ENCODE data around the gene SND1. TPM values are rescaled to one million over a fixed set of nuclear protein-coding genes. Genes with fewer than 3 reads are reported as not detected.

The SND1 gene
- total and polyA plus RNA-seq, 3 experiments from 2014 or later: 121 to 203 (median 198) TPM

- peaks cover 6 to 85% (median 29%) of the 10 kb centered on the region in 3 donors for H3K36me3 Mint-ChIP-seq
- H3K27me3 Mint-ChIP-seq: no peaks in the 10 kb centered on the region
- Histone ChIP-seq H3K36me3 (ENCODE audit: insufficient read depth, low read length) (peaks cover 17% of the 10 kb centered on the region), H3K4me3 (ENCODE audit: low read length) (no peak overlapping the region), H3K9me3 (ENCODE audit: low read length) (no peaks in the 10 kb centered on the region), H3K4me1 (ENCODE audit: insufficient read depth, low read length) (no peaks in the 10 kb centered on the region), H3K27ac (ENCODE audit: low read depth, low read length) (no peak overlapping the region), H3K27me3 (ENCODE audit: insufficient read depth, low read length, poor library complexity, severe bottlenecking) (no peaks in the 10 kb centered on the region)
- peaks cover 6 to 30% (median 16%) of the 10 kb centered on the region in 3 donors for H3K4me1 Mint-ChIP-seq
- no peak overlapping the region for H3K4me3 Mint-ChIP-seq
- DNase-seq: no peak
- no peaks in the 10 kb centered on the region for H3K9me3 Mint-ChIP-seq
- POLR2A ChIA-PET: no interaction called here
- H3K27ac Mint-ChIP-seq: no peak overlapping the region
- CTCF ChIA-PET: no interaction called here
Measured at GRCh38 chr7:127730658-127731276, 78.8 kb downstream of the SND1 start.

GRCh38 chr7:127731431-127732080, 79.6 kb downstream of the SND1 start:
- Histone ChIP-seq H3K9me3 (ENCODE audit: low read length) (no peaks in the 10 kb centered on the region), H3K4me1 (ENCODE audit: insufficient read depth, low read length) (no peaks in the 10 kb centered on the region), H3K27ac (ENCODE audit: low read depth, low read length) (no peak overlapping the region), H3K27me3 (ENCODE audit: insufficient read depth, low read length, poor library complexity, severe bottlenecking) (no peaks in the 10 kb centered on the region), H3K4me3 (ENCODE audit: low read length) (no peak overlapping the region), H3K36me3 (ENCODE audit: insufficient read depth, low read length) (peaks cover 9% of the 10 kb centered on the region)
- ChIA-PET POLR2A (no interaction called here), CTCF (no interaction called here)
- no peak for DNase-seq
- Mint-ChIP-seq H3K9me3 (no peaks in the 10 kb centered on the region), H3K4me1 (peaks cover 9 to 34% (median 16%) of the 10 kb centered on the region in 3 donors), H3K27ac (peak overlapping the region in 1 of 8 donors; percentile 69), H3K4me3 (no peak overlapping the region), H3K36me3 (peaks cover 6 to 80% (median 33%) of the 10 kb centered on the region in 3 donors), H3K27me3 (no peaks in the 10 kb centered on the region)

- peak overlapping the region in 2 of 8 donors; percentile 23 to 69 for H3K27ac Mint-ChIP-seq
- Histone ChIP-seq H3K9me3 (ENCODE audit: low read length) (no peaks in the 10 kb centered on the region), H3K4me1 (ENCODE audit: insufficient read depth, low read length) (no peaks in the 10 kb centered on the region), H3K4me3 (ENCODE audit: low read length) (no peak overlapping the region), H3K27ac (ENCODE audit: low read depth, low read length) (no peak overlapping the region), H3K36me3 (ENCODE audit: insufficient read depth, low read length) (peaks cover 5% of the 10 kb centered on the region), H3K27me3 (ENCODE audit: insufficient read depth, low read length, poor library complexity, severe bottlenecking) (no peaks in the 10 kb centered on the region)
- peaks cover 6 to 77% (median 33%) of the 10 kb centered on the region in 3 donors for H3K36me3 Mint-ChIP-seq
- CTCF ChIA-PET: no interaction called here
- no peaks in the 10 kb centered on the region for H3K9me3 Mint-ChIP-seq
- DNase-seq: no peak
- no peaks in the 10 kb centered on the region for H3K27me3 Mint-ChIP-seq
- POLR2A ChIA-PET: no interaction called here
- H3K4me1 Mint-ChIP-seq: peaks cover 11 to 33% (median 14%) of the 10 kb centered on the region in 3 donors
- H3K4me3 Mint-ChIP-seq: no peak overlapping the region
Measured at GRCh38 chr7:127732306-127732705, 80.3 kb downstream of the SND1 start.

GRCh38 chr7:127733986-127734385, 82.0 kb downstream of the SND1 start:
- Histone ChIP-seq H3K27ac (ENCODE audit: low read depth, low read length) (no peak overlapping the region), H3K27me3 (ENCODE audit: insufficient read depth, low read length, poor library complexity, severe bottlenecking) (no peaks in the 10 kb centered on the region), H3K4me1 (ENCODE audit: insufficient read depth, low read length) (no peaks in the 10 kb centered on the region), H3K4me3 (ENCODE audit: low read length) (no peak overlapping the region), H3K9me3 (ENCODE audit: low read length) (no peaks in the 10 kb centered on the region), H3K36me3 (ENCODE audit: insufficient read depth, low read length) (peaks cover 3% of the 10 kb centered on the region)
- no peak overlapping the region for H3K4me3 Mint-ChIP-seq
- no peaks in the 10 kb centered on the region for H3K27me3 Mint-ChIP-seq
- DNase-seq: no peak
- H3K9me3 Mint-ChIP-seq: no peaks in the 10 kb centered on the region
- peaks cover 9 to 24% (median 18%) of the 10 kb centered on the region in 3 donors for H3K4me1 Mint-ChIP-seq
- H3K27ac Mint-ChIP-seq: peak overlapping the region in 3 of 8 donors; percentile 4 to 79 (median 52)
- H3K36me3 Mint-ChIP-seq: peaks cover 6 to 69% (median 31%) of the 10 kb centered on the region in 3 donors
- POLR2A ChIA-PET: no interaction called here
- CTCF ChIA-PET: interaction anchor here (1.4 kb wide), 1 partner anchor 25 kb away, joined by 4 read pairs; no protein-coding TSS in a partner anchor

GRCh38 chr7:127736511-127736910, 84.5 kb downstream of the SND1 start:
- Mint-ChIP-seq H3K9me3 (no peaks in the 10 kb centered on the region), H3K36me3 (peaks cover 6 to 55% (median 24%) of the 10 kb centered on the region in 3 donors), H3K27me3 (no peaks in the 10 kb centered on the region), H3K4me3 (no peak overlapping the region), H3K4me1 (peaks cover 20 to 41% (median 37%) of the 10 kb centered on the region in 3 donors), H3K27ac (no peak overlapping the region)
- Histone ChIP-seq H3K4me3 (ENCODE audit: low read length) (no peak overlapping the region), H3K27me3 (ENCODE audit: insufficient read depth, low read length, poor library complexity, severe bottlenecking) (no peaks in the 10 kb centered on the region), H3K36me3 (ENCODE audit: insufficient read depth, low read length) (peaks cover 3% of the 10 kb centered on the region), H3K27ac (ENCODE audit: low read depth, low read length) (no peak overlapping the region), H3K9me3 (ENCODE audit: low read length) (no peaks in the 10 kb centered on the region), H3K4me1 (ENCODE audit: insufficient read depth, low read length) (no peaks in the 10 kb centered on the region)
- DNase-seq: no peak
- CTCF ChIA-PET: interaction anchor here (1.6 kb wide), 1 partner anchor 29 kb away, joined by 3 read pairs; no protein-coding TSS in a partner anchor
- POLR2A ChIA-PET: no interaction called here

- no peaks in the 10 kb centered on the region for H3K27me3 ChIP-seq (ENCODE audit: insufficient read depth, low read length, poor library complexity, severe bottlenecking)
- Mint-ChIP-seq H3K27me3 (no peaks in the 10 kb centered on the region), H3K9me3 (no peaks in the 10 kb centered on the region), H3K27ac (peak overlapping the region in 1 of 8 donors; percentile 18), H3K36me3 (peaks cover 0 to 40% (median 13%) of the 10 kb centered on the region in 3 donors), H3K4me3 (no peak overlapping the region), H3K4me1 (peaks cover 27 to 61% (median 40%) of the 10 kb centered on the region in 3 donors)
- no peak for DNase-seq
- CTCF ChIA-PET: no interaction called here
- no peaks in the 10 kb centered on the region for H3K36me3 ChIP-seq (ENCODE audit: insufficient read depth, low read length)
- POLR2A ChIA-PET: no interaction called here
- H3K9me3 ChIP-seq (ENCODE audit: low read length): no peaks in the 10 kb centered on the region
- no peak overlapping the region for H3K27ac ChIP-seq (ENCODE audit: low read depth, low read length)
- no peaks in the 10 kb centered on the region for H3K4me1 ChIP-seq (ENCODE audit: insufficient read depth, low read length)
- no peak overlapping the region for H3K4me3 ChIP-seq (ENCODE audit: low read length)
Measured at GRCh38 chr7:127738859-127739258, 86.9 kb downstream of the SND1 start.

- no peak overlapping the region for H3K27ac ChIP-seq (ENCODE audit: low read depth, low read length)
- Mint-ChIP-seq H3K9me3 (no peaks in the 10 kb centered on the region), H3K27ac (no peak overlapping the region), H3K4me1 (peaks cover 47 to 80% (median 64%) of the 10 kb centered on the region in 3 donors), H3K27me3 (no peaks in the 10 kb centered on the region), H3K4me3 (no peak overlapping the region), H3K36me3 (peaks cover 0 to 24% (median 15%) of the 10 kb centered on the region in 3 donors)
- ChIA-PET POLR2A (no interaction called here), CTCF (no interaction called here)
- peaks cover 3% of the 10 kb centered on the region for H3K4me1 ChIP-seq (ENCODE audit: insufficient read depth, low read length)
- H3K9me3 ChIP-seq (ENCODE audit: low read length): no peaks in the 10 kb centered on the region
- H3K27me3 ChIP-seq (ENCODE audit: insufficient read depth, low read length, poor library complexity, severe bottlenecking): no peaks in the 10 kb centered on the region
- H3K36me3 ChIP-seq (ENCODE audit: insufficient read depth, low read length): peaks cover 5% of the 10 kb centered on the region
- no peak for DNase-seq
- H3K4me3 ChIP-seq (ENCODE audit: low read length): no peak overlapping the region
Measured at GRCh38 chr7:127741764-127742375, 89.9 kb downstream of the SND1 start.

GRCh38 chr7:127745445-127745844, 93.5 kb downstream of the SND1 start:
- no peak overlapping the region for H3K27ac Mint-ChIP-seq
- Histone ChIP-seq H3K36me3 (ENCODE audit: insufficient read depth, low read length) (peaks cover 5% of the 10 kb centered on the region), H3K27me3 (ENCODE audit: insufficient read depth, low read length, poor library complexity, severe bottlenecking) (no peaks in the 10 kb centered on the region), H3K4me1 (ENCODE audit: insufficient read depth, low read length) (peaks cover 3% of the 10 kb centered on the region), H3K4me3 (ENCODE audit: low read length) (no peak overlapping the region), H3K27ac (ENCODE audit: low read depth, low read length) (no peak overlapping the region), H3K9me3 (ENCODE audit: low read length) (no peaks in the 10 kb centered on the region)
- ChIA-PET POLR2A (no interaction called here), CTCF (no interaction called here)
- DNase-seq: no peak
- H3K4me3 Mint-ChIP-seq: no peak overlapping the region
- H3K27me3 Mint-ChIP-seq: no peaks in the 10 kb centered on the region
- H3K9me3 Mint-ChIP-seq: no peaks in the 10 kb centered on the region
- H3K4me1 Mint-ChIP-seq: peaks cover 64 to 81% (median 74%) of the 10 kb centered on the region in 3 donors
- H3K36me3 Mint-ChIP-seq: peaks cover 0 to 16% (median 15%) of the 10 kb centered on the region in 3 donors

Measured in CD8-positive, alpha-beta memory T cell (primary cell).